GM19238 (cell line): ENCODE results near the gene THAP11.
A peak's percentile ranks its signal among the peaks of the same experiment; 100 is the strongest.

Experiments
- DNase-seq: peaks from one replicate; pipeline ENCODE4 v3.0.0; 2011; ENCODE audit warnings: low spot score; ENCODE audit not compliant: insufficient read length

Gene THAP11

GRCh38 chr16:67883146-67883871, 41.2 kb downstream of the THAP11 start:
- no peak for DNase-seq

GRCh38 chr16:67883872-67884261, 41.7 kb downstream of the THAP11 start:
- DNase-seq: peak; percentile 84

DNA sequence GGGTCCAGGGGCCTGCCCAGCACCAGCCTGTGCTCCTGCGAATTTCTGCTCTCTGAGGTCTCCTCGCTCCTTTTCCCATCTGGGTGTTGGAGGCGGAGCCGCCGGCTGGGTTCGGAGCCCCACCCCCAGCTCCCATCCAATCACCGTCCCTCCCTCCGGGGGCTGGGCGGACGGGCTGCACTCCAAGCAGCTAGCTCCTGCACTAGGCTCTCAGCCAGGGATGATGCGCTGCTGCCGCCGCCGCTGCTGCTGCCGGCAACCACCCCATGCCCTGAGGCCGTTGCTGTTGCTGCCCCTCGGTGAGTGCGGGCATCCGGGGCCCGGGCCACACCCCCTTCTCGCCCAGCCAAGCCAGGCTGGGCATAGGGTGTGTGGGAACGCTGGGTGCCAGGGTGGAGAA, 42.6 kb downstream of the THAP11 start, which contains the start of gene NRN1L:
Gene NRN1L (plus strand): TSS at position 202 of the 400 bp plus-strand sequence. CDS start 19 bp downstream, at position 221.
- no peak for DNase-seq

DNA sequence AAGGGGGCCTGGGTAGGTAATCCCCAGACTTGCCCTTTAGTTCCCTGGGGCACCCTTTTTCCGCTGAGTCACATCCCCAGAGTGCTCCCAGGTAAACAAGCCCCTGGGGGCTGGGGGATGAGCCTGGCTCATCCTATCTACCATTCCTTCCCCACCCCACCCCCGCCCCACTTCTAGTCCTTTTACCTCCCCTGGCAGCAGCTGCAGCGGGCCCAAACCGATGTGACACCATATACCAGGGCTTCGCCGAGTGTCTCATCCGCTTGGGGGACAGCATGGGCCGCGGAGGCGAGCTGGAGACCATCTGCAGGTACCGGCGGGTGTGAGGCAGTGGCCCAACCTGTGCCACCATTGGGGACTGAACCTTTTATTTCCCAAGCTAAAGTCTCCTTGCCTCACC, 43.4 kb downstream of the THAP11 start:
- DNase-seq: no peak

- DNase-seq: no peak
Observed at GRCh38 chr16:67885976-67886375, 43.9 kb downstream of the THAP11 start.

GRCh38 chr16:67886387-67886786, 44.3 kb downstream of the THAP11 start:
- DNase-seq: no peak

GRCh38 chr16:67888331-67888730, 46.2 kb downstream of the THAP11 start:
- DNase-seq: no peak

DNA sequence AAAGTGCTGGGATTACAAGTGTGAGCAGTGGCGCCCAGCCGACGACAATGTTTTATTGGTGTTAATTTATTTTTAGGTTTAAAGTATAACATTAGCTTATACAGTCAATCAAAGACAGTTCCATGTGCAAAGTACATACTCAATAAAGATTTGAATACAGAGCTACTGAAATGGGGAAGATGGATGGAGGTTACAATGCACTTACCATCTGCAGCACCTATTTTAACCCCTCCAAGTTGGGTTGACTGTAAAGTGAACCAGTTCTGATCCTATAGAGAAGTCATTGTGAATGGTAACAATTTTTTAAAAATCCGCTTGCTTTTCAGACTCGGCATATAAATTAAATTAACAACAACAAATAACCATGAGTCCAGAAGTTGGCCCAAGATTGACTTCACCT, 50.3 kb downstream of the THAP11 start:
- DNase-seq: no peak

DNA sequence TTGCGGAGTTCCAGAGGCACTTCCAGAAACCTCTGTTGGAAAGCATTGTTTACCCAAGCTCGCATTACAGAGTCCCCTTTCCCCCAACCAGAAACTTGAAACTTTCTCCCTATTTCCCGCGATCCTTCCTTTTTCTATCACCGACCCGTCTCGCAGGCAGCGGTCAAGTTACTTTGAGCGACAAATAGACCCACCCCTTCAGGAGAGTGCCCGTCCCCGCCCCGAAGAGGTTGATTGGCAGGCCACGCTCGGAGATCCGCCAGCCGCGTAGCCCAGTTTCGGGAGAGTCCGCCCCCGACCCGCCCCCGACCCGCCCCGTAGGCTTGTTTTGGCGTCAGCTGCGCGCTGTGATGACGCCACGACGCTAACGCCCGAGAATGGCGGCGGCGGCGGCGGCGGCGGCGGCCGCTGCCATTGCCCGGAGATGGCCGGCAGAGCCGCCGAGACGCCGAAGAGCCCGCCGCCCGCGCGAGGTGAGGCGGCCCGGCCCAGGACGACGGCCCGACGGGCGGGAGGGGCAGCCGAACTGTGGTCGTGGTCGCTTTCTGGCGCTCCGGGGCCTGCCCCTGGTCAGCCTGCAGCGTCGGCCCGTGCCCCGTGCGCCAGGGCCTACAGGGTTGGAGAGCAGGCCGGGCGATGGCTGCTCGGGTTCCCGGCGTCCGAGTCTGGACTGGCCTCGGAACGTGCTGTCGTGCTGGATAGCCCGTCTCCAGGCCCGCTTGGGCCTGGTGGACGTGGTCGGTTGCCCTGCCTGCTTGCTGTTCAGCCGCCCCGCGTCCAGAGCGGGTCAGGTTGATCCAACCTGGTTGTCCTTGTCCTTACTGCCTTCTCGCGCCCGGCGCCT, 51.0 kb downstream of the THAP11 start, which contains the start of gene PSKH1:
Gene PSKH1 (plus strand): TSS at position 356 of the 844 bp plus-strand sequence. CDS start 15,496 bp downstream, outside the sequence.
- DNase-seq: peak; percentile 99
